LoVo (cell line): ENCODE measurements around the gene PCSK4.

Source experiments
- DNase-seq: peaks from one replicate; pipeline ENCODE4 v3.0.0-alpha.2; 2016; ENCODE audit warnings: low spot score

PCSK4 gene

DNA sequence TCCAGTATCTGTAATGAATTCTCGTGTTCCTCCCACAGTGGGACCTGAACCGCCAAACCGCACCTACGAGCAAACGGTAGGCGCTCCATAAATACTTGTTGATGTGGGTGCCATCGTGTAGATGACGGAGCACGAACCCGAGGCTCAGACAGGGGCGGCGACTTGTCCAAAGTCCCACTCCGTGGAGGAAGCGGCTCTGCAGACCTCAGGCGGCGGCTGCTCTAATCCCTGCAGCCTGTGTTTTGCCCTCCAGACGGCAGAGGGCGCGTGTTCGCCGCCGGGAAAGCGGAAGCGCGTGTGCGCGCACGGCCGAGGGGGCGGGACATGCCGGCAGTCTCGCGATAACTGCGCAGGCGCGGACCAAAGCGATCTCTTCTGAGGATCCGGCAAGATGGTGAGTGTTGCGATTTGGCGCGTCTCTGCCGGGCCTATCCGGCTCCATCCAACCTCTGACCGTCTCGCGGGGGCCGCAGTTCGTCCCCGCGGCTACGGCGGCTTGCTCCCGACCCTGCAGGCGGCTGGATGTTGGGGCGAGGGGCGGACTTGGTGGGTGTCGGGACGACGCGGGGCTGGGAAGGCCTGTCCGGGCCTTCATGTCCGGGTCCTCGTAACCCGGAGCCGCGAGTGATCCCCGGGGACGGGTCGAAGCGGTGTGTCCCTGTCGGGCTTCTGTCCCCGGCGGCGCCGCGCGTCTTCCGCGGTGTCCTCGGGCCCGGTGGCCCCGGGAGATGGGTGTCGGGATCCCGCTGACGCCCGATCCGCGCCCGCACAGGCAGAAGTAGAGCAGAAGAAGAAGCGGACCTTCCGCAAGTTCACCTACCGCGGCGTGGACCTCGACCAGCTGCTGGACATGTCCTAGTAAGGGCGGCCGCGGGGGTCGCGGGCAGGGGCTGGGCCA, 51.9 kb downstream of the PCSK4 start, which contains the start of gene RPS15:
Gene RPS15, plus strand, starts transcription at position 362 of the 898 bp plus-strand sequence. Its CDS starts 30 bp downstream, at position 392.
- peak; percentile 97 for DNase-seq

DNA sequence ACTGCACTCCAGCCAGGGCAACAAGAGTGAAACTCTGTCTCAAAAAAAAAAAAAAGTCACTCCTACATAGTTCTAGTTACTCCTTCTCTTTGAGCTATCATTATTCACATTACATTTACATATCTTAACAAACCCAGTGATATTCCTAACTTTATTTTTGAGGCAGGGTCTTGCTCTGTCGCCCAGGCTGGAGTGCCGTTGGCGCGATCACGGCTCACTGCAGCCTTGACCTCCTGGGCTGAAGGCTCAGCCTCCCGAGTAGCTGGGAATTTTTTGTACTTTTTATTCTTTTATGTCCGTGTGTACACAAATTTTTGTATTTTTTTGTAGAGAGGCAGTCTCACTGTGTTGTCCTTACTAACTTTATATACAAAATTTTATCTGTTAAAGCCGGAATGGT, 52.5 kb downstream of the PCSK4 start:
- DNase-seq = no peak

DNA sequence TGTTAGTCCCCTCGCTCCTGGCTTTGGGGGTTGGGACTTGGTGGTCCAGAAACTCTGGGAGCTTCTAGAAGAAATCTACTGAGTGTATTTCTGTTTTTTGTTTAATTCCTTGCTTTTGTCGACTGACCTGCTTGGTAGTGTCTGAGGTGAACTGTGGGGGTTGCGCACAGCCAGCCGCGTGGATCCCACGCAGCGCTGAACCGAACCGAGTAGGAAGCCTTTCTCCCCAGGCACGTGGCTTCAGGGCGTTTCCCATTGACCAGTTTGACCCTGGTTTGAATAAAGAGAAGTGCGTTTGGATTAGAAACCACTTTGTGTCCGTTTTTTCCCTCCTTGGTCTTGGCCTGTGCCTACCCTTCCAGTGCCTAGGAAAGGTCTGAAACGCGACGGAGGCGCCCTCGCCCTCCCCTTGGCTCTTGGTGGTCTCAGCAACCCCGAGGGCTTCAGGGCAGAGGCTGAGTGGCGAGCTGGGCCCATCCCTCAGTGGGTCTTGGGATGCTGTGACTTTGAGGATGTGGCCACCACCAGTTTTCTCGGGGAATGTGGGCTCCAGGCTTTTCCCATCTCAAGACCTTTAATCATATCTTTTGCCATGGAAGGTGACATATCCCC, 54.7 kb downstream of the PCSK4 start:
- DNase-seq = no peak

DNA sequence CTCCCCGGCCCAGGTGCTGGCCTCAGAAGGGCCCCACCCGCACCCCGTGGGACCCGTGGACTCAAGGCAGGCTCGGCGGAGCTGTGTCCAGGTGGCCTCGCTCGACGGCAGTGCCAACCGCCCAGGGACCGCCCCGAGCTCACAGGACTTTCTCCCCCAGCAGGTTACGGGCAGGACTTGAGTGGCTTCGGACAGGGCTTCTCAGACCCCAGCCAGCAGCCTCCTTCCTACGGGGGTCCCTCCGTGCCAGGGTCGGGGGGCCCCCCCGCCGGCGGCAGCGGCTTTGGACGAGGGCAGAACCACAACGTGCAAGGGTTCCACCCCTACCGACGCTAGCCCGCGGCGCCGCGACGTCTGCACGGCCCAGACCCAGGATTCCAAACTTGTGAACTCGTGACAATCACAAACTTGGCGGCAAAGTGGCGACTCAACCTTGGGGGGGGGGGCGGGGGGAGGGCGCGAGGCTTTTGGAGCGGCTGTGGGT, 55.5 kb downstream of the PCSK4 start:
- DNase-seq = no peak

DNA sequence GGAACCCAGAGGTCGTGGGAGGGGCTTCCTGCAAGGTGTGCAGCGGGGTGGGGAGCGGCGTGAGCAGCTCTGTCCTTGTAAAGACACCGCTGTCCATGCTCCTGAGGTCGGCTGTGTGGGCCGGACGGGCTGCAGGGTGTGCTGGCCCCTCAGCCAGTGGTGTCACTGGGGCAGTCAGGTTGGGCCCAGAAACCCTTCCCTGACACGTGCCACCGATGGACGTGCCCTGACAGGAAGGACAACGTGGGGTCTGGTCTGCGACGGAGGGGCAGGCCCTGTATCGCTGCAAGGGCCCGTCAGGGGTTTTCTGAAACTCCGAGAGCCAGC, 56.1 kb downstream of the PCSK4 start:
- no peak for DNase-seq

DNA sequence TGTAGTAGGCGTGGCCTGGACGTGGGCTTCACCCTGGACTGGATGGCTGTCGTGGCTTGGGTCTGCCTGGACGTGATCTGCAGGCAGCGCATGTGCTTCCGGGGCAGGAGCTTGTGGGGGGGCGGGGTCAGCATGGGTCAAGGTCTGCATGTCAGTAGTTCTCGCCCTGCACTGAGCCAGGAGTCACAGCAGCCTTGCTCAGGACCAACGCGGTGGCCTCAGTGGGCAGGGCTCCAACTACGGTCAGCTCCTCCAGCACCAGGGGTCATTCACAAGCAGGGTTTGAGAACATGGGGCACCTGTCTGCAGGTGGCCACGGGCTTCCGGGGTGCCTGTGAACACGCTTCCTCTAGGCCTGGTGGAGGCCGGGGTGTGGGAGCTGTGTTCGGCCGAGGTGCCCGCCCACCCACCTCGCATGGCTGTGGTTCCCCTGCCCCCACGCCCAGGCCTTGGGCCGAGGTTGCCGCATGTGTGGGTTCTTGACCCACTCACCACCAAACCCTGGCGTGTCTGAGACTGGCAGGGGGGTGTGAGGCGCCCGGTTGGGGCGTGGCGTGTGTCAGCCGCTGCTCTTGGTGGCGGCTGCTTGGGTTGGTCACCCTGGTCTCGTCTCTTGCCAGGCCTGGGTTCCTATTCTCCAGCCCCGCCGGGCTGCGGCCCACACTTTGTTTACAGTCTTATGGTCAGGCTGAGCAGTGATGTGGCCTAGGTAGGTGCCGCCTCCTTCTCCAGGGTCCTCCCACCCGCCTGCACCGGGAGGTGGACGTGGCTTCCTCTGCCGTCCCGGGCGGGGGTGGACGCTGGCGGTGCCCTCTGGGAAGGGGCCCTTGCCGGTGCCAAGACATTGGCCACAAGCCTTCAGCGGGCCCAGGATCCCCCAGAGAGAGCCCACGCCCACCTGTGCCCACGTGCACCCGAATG, 56.8 kb downstream of the PCSK4 start:
- DNase-seq = no peak

DNA sequence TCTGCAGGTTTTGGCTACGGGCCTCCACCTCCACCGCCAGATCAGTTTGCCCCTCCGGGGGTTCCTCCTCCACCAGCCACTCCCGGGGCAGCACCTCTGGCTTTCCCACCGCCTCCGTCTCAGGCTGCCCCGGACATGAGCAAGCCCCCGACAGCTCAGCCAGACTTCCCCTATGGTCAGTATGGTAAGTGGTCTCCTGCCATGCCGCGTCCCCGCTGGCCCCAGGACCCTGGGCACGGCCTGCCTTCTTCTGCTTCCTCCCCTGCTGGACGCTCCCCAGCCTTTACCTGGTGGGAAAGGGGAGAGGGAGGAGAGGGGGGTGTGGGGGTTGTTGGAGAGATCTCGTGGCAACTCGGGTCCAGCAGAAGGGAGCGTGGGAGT, 57.7 kb downstream of the PCSK4 start:
- no peak for DNase-seq

DNA sequence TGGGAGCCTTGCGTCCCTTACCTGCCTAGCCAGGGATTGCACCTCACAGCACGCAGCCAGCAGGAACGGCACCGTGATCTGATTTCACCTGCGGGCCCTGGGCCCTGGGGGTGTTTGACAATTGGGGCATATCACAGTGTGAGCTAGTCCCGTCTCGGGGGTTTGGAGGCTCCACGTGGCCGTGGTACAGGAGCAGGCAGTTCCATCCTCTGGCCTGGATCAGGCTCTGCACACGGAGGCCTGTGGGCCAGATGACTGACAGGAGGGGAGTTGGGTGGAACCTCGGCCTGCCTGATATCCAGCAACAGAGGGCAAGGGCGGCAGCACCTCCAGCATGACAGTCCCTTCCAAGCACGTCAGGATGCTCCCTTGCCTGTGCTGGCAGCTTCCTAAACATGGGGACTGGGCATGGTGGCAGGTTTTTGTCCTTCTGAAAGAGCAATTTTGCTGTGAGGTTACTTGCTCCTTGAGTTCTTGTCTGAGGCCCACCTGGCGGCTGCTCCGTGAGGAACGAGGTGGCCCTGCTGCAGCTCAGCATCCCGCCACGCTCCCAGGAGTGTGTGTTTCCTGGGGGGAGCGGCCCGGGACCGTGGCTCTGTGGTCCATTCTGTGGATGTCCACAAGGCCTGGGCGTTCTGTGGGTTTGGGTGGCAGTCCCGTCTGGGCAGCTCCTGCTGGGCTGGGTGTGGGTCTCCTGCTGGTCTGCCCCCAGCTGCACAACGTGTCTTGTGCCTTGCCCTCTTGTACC, 58.2 kb downstream of the PCSK4 start:
- DNase-seq = no peak
